Stimulated activated CD4-positive, alpha-beta T cell treated with anti-CD3 and anti-CD28 coated beads, Interleukin-15, amount 100 ng/mL, for 48 hours (primary cell): Measurements from ENCODE around the gene FOXP1.

Source experiments
- DNase-seq, 2 donors: peaks; one replicate each; pipeline ENCODE4 v3.0.0-alpha.2; 2020; ENCODE audit warnings: low read depth in 2 of 2

Gene FOXP1

DNA sequence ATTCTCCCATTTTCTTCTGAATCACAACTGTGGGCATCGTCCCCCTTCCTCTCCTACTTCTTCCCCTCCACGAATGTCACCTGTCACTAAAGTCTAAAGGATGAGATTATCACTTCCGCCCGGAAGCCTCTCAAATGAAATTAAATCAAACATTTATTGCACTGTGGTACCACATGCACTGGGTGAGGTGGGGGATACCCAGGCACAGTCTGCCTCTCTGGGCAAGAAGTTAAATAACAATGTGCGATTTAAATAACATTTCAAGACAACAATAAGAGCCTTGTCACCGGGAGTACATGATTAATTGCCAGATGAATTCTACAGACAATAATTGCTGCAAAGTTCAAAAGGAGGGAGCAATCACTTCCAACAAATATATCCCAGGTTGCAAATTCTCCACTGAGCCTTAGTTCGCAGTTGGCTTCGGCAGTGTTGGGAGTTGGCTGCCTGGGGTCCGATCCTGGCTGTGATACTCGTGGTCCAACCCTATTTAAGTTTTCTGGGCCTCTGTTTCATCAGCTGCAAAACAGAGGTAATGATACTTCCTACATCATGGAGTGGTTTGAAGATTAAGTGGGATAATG lies 77.7 kb downstream of the FOXP1 start:
- no peak for DNase-seq

DNA sequence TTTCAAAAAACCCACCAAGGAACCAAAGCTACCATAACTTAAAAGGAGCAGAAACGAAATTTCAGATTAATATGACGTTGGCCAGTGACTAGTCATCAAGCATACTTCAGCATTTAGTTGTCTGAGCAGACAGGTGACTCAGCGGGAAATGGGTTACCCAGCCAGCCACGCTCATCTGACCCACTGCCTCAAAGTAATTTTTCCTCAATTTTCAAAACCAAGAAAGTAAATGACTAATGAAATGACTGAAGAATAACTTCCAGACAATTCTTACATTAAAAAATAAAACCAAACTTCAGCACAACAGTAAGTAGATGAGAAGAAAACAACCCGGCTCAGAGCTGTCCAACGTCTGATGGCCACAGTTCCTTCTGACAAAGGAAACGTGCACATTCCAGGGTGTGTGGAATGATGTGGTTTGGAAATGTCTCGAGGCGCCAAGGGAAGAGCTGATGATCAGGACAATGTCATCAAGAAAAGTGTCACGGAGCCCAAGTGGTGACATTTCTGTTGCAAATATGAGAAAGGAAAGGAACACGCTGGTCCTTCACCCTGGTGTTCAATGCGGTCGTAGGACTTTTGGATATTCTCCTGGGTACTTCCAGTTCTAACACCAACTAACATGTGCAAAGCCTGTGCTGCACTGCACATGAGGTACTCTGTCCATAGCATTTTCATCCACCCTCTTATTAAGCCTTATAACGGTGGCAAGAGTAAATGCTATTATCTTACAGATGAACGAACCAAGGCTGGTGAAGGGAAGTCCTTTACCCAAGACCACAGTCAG lies 79.1 kb downstream of the FOXP1 start:
- no peak for DNase-seq

DNA sequence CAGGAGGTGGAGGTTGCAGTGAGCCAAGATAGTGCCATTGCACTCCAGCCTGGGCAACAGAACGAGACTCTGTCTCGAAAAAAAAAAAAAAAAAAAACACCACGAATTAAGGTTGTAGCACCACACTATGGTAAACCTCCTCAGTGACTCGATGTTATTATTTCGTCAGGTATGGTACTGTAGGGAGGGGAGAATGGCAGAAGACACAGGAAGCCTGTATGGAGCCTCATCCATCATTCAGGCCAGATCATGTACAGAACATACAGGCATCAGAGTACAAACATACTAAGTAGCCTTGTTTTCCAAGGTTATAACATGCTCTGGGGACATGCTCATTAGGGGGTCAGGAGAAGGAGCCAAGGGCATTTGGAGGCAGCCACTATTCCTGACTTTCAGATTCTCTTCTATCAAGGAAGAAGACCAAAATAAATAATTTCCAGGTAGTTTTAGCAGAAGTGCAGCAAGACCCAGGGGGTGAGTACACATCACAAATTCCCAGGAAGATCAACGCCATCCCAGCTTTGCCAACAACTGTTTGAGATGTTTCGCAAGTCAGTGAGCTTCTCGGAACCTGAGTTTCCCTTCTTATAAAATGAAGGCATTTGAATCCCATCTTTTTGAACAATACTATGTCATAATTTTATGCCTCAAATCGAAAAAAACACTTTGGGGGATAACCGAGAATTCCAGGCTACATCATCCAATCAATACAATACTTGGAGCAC lies 79.8 kb downstream of the FOXP1 start:
- no peak for DNase-seq

DNA sequence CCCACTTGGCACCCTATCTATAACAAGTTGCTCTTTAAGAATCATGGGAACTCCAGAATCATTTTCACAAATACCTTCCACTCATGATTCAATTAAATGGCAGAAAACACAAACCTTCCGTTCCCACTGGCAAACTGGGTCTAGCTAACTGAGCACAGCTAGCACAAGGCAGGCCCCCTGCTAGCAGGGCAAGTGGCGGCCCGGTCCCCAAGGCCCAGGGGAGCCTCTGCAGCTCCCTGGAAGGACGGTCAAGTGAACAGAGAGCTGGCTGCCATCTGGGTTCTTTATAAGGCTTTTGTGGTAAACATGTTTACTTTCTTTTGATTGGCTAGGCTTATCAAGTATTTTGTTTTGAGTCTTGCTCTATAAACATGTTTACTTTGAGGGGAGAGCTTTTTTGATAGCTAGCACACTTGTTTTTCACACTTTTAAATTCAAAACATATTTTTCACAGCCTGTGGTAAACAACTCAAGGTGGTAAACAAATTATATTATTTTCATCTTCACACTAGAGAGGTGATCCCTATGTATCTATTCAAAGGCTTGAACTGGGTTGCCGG lies 81.4 kb downstream of the FOXP1 start:
- DNase-seq = no peak

DNA sequence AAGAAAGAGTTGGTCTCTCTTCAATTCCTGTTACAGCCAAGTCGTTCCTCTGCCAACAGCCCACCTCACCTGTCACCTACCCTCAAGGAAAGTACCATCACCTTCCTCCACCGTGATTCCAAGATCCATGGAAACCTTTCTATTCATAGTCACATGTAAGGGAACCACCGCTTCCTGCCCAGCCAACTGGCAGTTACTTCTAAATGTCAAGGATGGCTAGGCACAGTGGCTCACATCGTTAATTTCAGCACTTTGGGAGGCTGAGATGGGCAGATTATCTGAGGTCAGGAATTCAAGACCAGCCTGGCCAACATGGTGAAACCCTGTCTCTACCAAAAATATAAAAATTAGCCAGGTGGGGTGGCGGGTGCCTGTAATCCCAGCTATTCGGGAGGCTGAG lies 82.8 kb downstream of the FOXP1 start:
- DNase-seq = no peak

DNA sequence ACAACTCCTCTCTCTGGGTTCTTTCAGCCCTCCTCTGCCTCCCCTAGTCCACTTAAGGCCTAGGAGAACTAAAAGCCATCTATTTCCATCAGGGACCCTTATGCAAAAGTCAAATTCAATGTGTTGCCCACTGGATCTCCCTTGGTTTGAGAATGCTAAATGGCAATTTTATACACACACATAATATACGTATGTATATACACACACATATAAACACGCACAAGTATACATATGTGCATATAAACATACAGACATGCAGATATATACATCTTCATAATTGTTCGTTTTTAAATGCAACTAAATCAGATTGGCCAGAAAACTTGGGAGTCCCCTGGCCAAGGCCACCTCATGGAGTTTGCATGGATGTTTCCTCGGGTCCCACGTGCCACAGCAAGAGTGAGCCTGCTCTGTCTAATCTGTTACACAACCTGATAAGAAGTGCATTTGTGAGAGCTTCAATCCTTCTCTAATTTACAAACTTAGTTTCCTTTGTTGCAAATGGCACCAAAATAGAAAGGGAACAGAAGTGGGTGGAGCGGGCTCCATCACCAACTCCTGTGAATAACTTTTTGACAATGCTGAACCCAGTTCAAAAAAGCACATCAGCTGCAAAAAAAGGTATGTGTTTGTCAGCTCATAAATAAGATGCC lies 84.2 kb downstream of the FOXP1 start:
- DNase-seq = no peak

DNA sequence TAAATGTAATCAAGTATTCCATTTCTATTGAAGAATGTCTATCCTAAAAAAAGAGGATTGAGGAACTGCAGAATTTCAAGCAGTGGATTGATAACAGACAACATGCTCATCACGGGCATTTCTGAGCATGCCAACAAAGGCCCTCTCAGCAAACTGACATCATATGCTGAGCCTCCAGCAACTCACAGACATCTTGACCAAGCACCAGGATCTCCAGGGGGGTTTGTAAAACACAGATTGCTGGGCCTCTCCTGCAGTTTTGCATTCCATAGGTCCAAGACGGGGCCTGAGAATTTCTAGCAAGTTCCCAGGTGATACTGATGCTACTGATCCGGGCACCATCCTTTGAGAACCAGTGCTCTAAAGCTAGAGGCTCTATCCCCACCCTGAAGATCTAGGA lies 85.0 kb downstream of the FOXP1 start:
- DNase-seq = no peak

DNA sequence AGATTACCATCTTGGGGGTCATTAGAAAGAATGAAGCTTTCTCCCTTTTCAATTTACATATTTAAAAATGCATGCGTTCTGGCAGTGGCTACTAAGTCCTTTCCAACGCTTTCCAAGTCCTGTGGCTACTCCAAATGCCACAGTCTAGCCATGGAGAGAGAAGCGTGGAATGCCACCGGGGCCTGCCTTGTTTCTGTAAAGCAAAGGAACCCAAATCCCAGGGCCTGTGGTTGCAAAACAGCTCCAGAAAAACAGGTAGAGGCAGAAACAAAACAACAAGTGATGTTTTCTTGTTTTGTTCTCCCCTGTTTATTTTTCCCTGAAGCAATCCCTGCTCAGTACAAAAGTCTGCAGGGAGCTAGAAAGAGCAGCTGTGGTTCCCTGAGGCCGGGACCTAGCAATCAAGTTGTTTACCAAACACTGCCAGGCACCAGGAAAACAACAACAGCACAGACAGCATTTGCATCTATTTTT lies 85.5 kb downstream of the FOXP1 start:
- no peak for DNase-seq

DNA sequence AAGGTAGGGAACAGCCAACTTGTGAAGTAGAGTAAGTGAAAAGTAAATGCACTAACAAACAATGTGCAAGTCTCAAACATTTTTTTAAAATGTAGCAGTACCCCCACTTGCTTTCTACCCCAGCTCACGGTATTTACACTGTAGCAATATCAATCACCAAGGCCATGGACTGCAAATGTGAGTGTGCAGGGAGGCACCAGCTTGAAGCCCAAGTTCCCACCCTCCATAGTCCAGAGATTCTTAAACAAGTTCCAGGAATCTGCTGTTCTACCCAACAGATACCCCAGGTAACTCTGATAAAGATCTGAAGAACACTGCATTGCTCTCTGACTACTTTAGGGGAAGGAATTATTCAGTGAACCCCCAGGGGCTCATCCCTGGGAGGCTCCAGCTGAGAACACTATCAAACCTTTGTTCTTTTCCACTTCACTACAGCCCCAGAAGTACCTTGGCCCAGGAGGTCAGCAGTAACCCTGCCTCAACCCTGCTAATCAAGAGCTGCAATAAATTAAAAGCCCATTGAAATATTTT lies 86.1 kb downstream of the FOXP1 start:
- no peak for DNase-seq

DNA sequence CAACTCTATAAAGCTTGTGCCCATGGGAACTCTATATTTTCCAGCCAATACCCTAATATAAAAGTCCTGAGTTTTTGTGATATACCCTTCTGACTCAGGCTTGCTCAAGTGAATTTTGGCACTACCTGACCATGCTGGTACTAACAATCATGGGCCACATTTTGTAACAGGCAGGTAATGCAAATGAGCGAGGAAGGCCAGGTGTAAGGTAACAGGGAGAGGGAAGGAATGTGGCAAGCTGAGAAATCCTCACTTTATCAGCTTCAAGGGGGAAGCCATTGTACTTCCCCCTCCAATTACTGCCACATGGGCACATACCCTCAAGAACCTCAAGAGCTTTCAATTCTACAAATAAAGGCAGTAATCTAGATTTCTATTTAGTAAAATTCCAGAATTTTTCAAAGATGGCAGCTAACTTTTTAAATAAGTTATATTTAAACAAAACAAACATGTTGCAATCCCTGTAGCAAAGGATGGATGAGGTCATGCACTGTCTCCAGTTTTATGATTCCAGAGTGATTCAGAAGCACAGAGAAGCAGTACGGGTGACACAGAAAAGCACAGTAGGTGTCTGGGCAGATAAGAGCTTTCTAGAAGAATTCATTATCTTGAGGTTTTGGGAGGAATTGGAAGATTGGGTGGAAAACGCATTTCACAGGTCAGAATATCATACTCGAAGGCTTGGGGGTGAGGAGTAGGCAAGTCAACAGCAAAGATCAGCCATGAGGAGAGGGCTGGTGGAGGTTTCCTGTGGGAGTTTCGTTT lies 87.6 kb downstream of the FOXP1 start:
- DNase-seq = no peak

DNA sequence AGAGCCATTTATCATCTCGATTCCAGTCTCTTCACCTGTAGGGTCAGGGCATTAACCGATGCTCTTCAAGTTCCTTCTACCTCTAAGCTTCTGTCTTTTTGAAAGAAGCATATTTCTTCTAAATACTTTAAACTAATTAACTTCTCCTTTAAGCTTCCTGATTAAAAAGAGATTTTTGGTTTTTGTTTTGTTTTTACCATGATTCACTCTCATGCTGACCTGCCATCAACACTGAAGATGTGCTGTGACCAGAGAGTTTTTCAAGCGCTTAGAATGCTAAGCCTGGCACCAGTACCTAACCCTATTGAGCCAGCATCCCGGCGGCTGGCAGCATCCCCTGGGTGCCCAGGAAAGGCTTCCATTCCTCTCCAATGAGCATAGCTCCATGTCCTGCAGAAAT lies 89.3 kb downstream of the FOXP1 start:
- no peak for DNase-seq

DNA sequence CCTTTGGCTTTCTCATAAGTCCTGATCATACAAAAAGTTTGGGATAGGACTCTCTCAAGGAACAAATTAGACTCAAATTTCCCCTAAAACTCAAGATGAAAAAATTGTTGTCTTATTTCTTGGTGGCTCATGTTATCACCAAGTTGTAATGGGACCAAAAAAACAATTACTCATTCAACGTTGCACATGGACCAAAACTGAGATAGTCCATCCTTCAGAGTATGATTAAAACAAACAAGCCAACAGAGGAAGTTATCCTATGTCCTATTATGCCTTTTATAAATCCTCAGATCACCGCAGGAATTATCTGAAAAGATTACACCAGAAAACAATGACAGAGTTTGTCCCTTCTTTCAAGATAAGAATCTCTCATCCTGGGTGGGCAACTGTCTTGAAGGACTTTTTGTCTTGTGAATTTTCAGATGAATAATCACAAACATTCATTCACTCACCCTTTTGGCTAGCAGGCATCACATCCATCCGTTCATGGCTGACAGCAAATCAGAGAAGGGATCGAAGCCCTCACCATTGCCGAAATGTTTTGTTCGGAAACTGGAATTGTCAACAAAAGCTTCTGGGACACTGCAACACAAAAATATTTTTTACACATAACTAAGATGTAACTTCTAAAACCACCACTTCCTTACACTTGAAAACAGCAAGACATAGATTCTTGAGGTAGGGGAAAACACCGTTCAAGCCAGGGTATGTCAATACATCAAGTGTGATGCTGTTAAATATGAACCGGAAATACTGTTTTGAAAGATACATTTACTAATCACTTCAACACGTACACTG lies 90.4 kb downstream of the FOXP1 start:
- no peak for DNase-seq

DNA sequence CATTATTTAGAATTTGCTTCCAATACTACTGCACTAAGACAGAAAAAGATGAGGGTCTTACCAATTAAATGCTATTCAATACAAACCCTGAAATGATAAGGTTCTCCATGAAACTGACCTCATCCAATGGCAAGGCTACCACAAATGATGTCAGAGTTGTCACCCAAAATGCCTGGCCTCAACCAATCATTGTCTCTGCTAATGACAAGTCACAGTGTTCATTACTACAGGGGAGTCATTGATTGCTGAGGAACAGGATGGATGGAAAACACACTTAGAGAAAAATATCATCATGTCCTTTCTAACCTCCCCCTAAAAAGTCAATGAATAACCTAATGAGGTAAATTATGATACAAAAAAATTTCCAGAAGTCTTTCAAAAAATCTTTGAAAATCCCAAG lies 91.0 kb downstream of the FOXP1 start:
- no peak for DNase-seq

DNA sequence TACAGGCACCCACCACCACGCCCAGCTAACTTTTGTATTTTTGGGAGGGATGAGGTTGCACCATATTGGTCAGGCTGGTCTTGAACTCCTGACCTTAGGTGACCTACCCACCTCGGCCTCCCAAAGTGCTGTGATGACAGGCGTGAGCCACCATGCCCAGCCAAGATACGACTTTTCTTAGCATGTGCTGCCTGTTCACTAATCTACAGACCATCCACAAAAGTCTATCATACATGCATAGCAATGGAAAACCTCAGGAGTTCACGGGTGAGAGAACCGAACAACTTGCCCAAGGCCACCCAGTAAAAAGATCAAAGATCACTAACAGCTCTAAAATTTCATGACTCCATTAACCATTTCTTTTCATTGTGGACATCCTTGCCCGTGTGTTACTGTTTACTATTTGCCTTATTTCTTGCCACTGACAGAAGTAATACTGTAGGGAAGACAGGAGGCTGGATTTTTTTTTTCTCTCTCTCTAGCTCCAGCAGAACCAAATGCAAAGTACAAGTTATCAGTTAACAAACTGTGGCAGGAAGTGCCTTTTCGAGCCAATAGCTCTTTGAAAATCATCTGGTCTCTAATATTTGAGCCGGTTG lies 92.3 kb downstream of the FOXP1 start:
- no peak for DNase-seq

DNA sequence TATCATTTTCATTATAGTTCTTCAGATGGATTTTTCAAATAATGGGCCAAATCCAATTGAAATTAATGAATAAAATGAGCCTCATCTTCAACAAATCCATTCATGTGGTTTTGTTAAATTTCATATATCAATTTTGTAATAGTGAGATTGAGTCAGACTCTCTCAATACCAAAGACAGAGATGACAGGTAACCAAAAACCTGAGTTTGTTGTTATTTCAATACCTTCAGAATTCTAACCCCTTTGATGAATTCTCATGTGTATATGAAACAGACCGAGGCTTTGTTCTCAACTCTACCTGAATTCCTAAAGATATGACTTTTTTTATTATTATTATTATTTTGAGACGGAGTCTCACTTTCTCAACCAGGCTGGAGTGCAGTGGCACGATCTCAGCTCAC lies 92.8 kb downstream of the FOXP1 start:
- DNase-seq = no peak

DNA sequence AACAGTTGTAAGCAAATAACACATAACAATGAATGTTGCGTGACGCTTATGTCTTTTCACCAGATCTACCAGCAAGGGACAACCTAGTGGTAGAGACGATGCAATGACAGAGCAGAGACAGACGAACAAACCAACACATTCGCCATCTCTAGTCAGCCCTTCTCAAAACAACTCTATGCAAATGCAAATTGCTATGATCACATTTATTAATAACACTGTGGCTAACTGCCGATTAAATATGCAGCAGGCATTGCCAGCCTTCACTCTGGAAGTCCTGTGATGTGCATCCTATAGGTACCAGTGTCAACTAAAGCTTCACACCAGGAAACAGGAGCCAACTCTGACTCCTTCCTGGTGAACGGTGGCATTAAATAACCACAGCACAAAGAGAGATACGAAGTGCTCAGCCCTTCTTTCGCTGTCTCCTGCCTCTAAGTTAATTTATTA lies 94.2 kb downstream of the FOXP1 start:
- no peak for DNase-seq

DNA sequence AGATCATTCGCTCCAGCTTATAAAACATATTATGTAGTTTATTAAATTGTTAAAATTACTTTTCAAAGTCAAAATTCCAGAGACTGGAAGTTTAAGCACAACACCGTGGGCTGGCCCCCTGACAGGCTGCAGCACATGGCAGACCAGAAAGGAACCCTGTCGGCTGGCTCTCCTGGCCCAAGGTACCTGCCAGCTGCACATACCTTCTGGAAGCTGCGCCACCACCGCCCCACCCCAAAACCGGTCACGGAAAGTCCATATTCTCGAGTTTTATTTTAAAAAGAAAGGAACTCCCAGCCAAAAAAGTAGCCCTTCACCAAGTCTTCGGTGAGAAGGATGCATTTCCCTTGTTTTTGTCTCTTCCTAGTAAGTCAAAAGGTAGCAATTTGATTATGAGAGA lies 94.6 kb downstream of the FOXP1 start:
- no peak for DNase-seq

DNA sequence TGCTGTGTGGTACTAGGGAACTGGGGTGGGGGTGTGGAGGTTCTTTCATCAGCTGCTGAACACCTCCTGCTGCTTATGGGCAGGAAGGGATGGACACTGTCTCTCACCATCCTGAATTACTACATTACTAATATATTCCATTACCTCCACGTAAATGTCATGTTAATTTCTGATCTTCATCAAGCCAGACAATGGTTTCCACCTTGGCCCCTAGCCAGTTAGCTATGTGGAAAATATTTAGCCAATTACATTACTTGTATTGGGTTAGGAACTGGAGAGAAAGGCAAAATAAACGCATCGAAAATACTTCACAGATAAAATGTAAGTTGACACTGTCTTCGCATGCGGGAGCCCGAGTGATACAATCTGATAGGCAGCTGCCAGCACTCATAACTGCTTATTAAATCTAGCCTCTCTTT lies 95.1 kb downstream of the FOXP1 start:
- DNase-seq = no peak

DNA sequence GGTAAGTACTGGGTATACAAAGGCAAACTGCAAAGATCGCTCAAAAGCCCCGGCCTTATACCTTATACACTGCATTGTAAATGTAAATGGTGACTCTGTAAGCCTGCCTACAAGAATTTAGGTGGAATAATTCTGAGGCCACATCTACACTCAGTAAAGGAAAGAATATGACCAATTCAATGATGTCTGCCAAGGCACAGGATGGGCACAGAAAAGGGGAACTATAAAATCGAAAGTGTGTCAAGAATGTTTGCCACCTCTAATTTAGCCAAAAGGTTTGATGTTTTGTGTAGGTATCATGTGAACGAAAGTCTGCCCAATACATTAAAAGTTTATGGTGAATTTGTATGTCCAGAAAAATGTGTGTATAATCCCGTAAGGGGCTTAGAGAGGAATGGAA lies 96.1 kb downstream of the FOXP1 start:
- DNase-seq = no peak

DNA sequence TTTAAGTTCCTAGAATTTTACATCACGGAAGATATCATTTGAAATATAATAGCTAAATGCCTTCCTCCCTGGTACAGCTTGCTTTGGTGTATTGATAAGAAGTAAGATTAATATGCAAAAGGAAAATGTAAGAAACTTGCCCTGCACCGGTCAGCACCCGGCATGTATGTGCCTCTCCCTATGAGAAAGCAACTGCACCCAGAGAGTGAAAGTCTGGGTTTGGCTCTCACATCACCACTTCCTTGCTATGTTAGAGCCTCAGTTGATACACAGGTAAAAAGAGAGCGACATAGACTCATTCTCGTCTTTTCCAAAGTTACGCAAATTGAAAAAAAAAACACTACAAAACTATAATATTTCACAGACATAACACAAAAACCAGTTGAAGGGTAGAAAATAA lies 96.7 kb downstream of the FOXP1 start:
- DNase-seq = peak in 1 of 2 donors; percentile 17
